ENCODE data around the gene PSMD1.

The PSMD1 gene

GRCh38 chr2:231058761-231059550 lies 2.3 kb downstream of the PSMD1 start:
- CTCF ChIA-PET = interaction anchor here (0.6 to 2.0 kb wide), 6 partner anchors 11 to 1464 kb away, joined by 3 to 9 read pairs (median 3); no protein-coding TSS in a partner anchor
- POLR2A ChIA-PET = interaction anchor here (1.6 kb wide), 1 partner anchor 405 kb away, joined by 4 read pairs; the partner anchor contains the start of gene NCL
- no peak overlapping the region for H3K27ac ChIP-seq (ENCODE audit: extremely low read depth, low read depth, low read length)
- no peak overlapping the region for H3K4me3 ChIP-seq (ENCODE audit: low read depth, low read length)
- no peaks in the 10 kb centered on the region for H3K9me3 ChIP-seq (ENCODE audit: control insufficient read depth, insufficient read depth, low read depth, low read length)
- peaks cover 18 to 41% of the 10 kb centered on the region in 2 experiments for H3K36me3 ChIP-seq (ENCODE audit: control insufficient read depth in 2 of 2, insufficient read depth in 1 of 2, low read length in 2 of 2)
- peaks cover 4% of the 10 kb centered on the region; the same call in 1 of the 2 replicates for H3K4me1 ChIP-seq (ENCODE audit: control insufficient read depth, insufficient read depth, low read length)
- TF ChIP-seq ZNF514 (tag by site-specific recombination; IDR thresholded peaks at IDR 0.05) = no peak
- no peak for TF ChIP-seq ZBTB10 (tag by site-specific recombination; IDR thresholded peaks at IDR 0.05)
- no peak for TF ChIP-seq SP3 (tag by site-specific recombination; IDR thresholded peaks at IDR 0.05)
- TF ChIP-seq ZNF292 (tag by site-specific recombination; IDR thresholded peaks at IDR 0.05; ENCODE audit: borderline replicate concordance, low read depth) = no peak
- TF ChIP-seq ZNF155 (tag by site-specific recombination; IDR thresholded peaks at IDR 0.05) = no peak
- TF ChIP-seq ZNF585B (tag by site-specific recombination; IDR thresholded peaks at IDR 0.05) = no peak
- TF ChIP-seq ZNF558 (tag by site-specific recombination; IDR thresholded peaks at IDR 0.05) = no peak
- TF ChIP-seq TCF7L2 (IDR thresholded peaks at IDR 0.05; ENCODE audit: borderline replicate concordance, low read depth, low read length) = no peak
- TF ChIP-seq ZNF473 (tag by site-specific recombination; IDR thresholded peaks at IDR 0.05) = no peak
- TF ChIP-seq KLF17 (tag by site-specific recombination; IDR thresholded peaks at IDR 0.05) = no peak
- no peak for TF ChIP-seq AEBP2 (tag by site-specific recombination; IDR thresholded peaks at IDR 0.05; ENCODE audit: borderline replicate concordance)
- no peak for TF ChIP-seq ZNF76 (tag by site-specific recombination; IDR thresholded peaks at IDR 0.05; ENCODE audit: borderline replicate concordance, low read depth)
- TF ChIP-seq ZNF132 (tag by site-specific recombination; IDR thresholded peaks at IDR 0.05; ENCODE audit: borderline replicate concordance) = no peak
- no peak for TF ChIP-seq MEIS1 (CRISPR knock-in tag; IDR thresholded peaks at IDR 0.05; ENCODE audit: borderline replicate concordance)
- no peak for TF ChIP-seq ZNF704 (tag by site-specific recombination; IDR thresholded peaks at IDR 0.05)
- no peak for TF ChIP-seq ZNF639 (tag by site-specific recombination; IDR thresholded peaks at IDR 0.05)
- TF ChIP-seq ZNF837 (tag by site-specific recombination; IDR thresholded peaks at IDR 0.05) = no peak
